Smooth muscle cell of the brain vasculature (primary cell): ENCODE data around the gene DOK6.
"Not testable (repeated sequence)": the region's sequence is repeated elsewhere in the genome, so short reads cannot be mapped to it uniquely, and the experiment has no call there.

ENCODE experiments used
- DNase-seq: peaks from one replicate; pipeline ENCODE4 v3.0.0-alpha.2; 2012; ENCODE audit warnings: low read depth, low spot score

The DOK6 gene

DNA sequence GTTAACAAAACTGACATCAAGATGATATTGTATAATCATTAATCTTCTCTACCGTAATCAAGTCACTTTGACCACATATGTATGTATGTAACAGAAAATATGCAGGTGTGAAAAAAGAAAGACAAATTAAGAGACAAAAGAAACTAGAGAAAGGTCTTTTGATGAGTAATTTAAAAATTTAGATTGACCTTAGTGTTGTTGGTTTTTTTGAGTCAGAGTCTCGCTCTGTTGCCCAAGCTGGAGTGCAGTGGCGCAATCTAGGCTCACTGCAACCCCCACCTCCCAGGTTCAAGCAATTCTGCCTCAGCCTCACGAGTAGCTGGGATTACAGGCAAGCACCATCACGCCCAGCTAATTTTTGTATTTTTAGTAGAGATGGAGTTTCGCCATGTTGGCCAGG, 464.1 kb downstream of the DOK6 start:
- not testable (repeated sequence) for DNase-seq

DNA sequence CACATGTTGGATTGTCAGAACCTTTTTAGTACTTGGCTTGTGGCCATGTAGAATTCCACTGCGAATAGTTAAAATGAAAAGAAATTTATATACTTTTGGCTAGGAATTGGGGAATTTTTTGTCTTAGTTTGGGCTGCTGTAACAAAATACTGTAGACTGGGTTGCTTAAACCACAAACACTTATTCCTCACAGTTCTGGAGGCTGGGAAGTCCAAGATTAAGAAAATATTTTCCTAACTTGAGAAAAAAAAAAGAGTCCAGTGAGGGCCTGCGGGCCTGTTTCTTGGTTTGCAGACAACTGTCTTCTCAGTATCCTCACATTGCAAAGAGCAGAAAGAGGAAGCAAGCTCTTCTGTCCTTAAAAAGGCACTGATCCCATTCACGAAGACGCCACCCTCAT, 465.1 kb downstream of the DOK6 start:
- DNase-seq, result no peak

DNA sequence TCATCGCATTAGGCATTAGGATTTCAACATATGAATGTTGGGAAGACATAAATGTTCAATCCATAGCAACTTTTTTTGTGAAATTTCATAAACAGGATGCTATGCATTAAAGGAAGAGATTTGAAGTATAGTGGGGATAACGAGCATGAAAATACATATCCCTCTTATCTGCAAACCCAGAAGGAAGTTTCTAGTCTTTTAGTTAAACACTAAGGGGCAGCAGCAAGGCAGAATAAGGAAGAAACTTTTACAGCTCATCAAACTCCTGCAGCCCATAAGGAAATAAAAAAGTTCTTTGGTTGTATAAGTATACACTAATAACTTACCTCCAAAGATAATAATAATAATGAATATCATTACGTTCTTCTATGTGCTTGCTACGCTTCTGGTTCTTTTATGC, 465.5 kb downstream of the DOK6 start:
- no peak for DNase-seq

DNA sequence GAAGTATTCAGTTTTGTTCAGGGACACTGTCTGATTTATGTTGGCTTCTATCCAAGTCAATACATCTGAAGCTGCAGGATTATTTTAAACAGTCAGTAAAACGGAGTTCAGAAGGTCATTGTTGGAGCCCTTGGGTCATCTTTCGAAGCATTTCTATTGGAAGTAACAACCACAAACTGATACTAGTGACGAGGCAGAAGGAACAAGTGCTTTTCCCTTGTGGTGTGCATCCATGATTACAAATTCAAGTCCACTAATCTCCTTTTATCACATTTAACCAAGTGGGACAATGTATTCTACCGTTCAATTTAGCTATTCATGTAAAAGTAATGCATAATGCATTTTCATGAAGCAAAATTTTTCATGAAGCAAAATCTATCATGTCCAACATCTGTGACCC, 470.0 kb downstream of the DOK6 start:
- DNase-seq, result no peak

DNA sequence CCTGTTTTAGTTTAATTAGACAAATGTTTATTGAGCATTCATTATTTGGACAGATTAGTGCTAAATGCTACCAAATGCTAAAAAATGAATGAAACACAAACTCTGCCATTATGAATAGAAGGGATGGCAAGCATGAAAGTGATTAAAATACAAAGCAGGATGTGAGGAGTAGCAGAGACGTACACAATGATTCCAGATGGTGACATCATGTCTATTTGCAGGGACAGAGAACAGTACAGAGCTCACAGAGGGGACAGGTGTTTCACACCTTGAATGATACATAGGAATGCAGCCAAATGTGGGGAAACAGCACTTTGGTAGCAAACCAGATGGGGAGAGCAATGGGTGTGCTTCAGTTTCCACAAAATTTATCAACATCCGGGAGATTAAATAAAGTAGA, 470.7 kb downstream of the DOK6 start:
- no peak for DNase-seq

DNA sequence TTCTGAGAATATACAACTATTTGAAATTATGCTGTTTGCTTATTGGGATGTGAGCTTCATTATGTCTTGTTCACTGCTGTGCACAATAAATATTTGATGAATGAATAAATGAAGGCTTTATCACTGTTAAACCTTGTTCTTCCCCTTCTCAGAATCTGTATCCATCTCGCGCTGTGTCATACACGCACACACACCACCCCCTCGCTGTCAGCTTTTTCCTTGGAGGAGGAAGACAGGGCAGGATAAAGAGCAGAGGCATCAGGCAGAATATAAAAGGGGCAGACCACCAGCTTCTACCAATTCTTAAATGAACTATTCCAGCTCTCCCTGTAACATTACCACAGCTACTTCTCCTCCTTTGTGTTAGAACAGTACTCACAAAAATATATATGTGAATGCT, 472.0 kb downstream of the DOK6 start:
- no peak for DNase-seq

DNA sequence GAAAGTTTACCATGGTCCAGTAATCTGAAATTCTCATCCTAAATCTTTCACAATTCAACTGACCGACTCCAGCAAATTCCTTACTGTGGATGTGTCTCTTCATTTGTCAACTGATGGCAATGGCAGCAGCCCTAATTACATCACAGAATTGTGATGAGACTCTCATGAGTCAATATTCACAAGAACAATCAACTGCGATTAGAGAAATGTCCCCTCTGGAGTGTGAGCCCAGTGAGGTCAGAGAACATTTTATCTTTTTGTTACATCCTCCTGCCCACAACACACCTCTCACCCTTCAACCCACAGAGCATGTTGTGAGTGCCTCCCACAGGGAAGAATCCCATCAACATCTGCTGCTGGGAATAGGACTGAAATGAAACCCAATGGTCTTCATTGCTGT, 473.4 kb downstream of the DOK6 start:
- DNase-seq, result no peak

DNA sequence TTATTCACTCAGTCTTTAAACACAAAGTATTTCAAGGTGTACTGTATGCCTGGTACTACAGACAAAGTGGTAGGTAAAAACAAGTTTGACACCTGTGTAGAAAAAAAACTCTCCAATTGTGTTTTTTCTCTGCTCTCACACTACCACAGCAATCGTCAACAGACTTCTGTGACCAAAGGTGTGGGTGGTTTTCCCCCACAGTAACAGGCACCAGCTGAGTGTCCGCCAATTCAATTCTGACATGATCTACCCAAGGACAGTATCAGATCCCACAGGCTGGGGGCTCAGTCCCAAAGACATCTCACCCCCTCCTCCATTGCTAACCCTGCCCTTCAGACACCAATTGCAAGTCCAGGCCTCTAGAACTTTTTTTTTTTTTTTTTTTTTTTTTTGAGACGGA, 475.8 kb downstream of the DOK6 start:
- DNase-seq, result no peak

DNA sequence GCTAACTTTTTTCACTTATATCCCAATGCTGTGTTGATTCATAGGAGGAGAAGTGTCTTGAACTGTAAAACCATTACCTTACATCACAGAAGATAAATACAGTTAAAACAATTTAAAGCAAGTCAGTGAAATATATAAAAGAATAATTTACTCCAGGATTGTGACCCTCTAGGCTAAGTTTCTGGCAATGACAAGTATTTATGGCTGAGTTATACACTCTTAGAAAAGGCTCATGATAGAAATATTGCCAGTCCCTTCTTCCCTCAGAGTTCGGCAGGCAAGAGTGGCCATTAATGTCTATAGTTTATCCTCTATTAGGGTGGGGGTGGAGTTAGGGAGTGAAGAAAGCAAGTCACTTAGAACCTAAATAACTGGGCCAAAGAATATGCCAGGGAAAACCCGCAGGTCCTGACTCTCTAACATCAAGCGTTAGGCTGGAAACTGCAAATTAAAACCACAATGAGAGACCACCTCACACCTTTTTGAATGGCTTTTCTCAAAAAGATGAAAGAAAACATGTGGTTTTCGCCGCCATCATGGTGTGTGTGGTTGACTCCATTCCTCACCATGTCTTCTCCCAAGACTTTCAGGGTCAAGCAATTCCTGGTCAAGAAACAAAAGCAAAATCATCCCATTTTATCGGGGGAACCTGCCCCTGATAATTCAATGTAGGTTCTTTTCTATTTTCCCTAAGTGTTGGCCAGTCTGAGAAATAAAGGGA, 477.7 kb downstream of the DOK6 start:
- DNase-seq, result no peak

DNA sequence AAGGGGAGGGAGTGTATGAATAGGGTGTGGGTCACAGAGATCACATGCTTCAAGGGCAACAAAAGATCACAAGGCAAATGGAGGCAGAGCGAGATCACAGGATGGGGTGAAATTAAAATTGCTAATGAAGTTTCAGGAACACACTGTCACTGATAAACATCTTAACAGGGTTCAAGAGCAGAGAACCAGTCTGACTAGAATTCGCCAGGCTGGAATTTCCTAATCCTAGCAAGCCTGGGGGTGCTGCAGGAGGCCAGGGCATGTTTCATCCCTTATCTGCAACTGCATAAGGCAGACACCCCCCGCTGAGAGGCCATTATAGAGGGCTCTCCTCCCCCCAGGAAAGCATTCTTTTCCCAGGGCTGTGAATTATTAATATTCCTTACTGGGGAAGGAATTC, 478.4 kb downstream of the DOK6 start:
- not testable (repeated sequence) for DNase-seq

DNA sequence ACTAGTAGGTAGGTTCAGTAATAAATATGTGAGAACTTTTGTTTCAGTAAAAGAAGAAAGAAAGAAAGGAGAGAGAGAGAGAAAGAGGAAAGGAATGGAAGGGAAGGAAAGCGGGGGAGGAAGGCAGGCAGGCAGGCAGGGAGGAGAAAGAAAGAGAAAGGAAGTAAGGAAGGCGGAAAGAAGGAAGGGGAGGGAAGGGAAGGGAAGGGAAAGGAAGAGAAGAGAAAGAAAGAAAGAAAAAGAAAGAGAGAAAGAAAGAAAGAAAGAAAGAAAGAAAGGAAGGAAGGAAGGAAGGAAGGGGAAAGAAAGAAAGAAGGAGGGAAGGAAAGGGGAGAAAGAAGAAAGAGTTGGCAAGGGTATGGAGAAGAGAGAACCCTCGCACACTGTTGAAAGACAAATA, 479.4 kb downstream of the DOK6 start:
- no peak for DNase-seq

DNA sequence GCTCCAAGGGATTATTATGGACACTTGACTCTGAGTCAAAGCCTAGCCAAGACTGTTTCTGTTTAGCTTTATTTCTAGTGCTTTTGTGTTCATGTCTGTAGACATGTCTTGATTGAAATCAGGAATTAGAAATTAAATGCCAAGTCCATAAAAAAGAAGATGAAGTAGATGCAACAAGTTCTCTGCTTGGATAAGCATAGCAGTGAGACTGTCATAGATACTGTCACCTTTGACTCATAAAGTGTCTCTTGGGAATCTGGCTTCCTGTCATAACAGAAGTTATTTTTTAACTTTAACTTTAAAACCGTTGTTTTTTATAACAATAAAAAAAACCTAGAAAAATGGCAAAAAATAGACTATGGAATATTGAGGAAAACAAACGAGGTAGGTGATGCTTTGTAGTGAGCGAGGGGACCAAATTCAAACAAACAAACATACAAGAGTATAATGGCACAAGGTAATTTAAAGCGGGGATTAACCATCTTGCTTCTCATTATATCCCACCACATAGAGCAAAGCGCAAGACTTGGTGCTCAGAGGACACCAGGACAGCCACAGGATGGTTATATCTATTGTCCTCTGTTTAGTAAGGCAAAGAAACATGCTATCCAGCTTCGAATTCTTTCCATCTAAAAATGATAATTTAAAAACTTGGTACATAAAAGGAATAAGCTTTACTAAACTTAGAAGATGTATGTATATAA, 482.4 kb downstream of the DOK6 start:
- DNase-seq, result no peak

DNA sequence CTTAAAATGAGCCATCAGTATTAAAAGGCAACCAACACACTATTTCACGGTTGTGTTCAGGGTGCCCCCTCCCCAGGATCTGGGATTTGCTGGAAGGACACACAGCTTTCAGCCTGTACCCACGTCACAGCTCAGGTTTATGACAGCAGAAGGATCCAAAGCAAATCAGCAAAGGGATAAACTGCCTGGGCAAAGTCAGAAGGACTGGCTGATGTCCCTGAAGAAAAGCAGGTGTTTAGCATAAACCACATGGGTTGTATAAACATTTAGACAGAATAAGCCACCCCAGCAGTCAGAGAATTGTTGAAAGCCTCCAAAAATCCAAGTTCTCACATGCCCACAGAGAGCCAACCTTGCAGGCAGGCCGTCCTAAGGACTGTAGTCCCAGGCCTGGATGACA, 483.1 kb downstream of the DOK6 start:
- no peak for DNase-seq

DNA sequence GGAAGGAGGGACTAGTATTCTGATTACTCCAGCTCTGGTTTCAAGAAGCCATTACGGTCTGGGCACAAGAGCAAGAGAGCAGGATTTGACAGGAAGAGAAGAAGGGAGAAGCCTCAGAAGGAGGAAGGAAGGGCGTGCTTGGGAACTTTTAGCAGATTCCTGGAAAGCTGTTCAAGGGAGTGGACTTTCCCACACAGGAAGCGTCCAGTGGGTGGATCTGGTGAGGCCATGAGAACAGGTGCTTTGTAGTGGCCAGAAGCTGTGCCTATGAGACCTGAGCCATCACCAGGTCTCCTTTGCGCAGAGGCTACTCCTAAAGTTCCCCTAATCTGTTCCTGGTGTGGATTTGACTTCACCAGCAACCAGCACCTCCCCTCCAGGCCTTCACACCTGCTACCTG, 484.7 kb downstream of the DOK6 start:
- DNase-seq, result no peak

DNA sequence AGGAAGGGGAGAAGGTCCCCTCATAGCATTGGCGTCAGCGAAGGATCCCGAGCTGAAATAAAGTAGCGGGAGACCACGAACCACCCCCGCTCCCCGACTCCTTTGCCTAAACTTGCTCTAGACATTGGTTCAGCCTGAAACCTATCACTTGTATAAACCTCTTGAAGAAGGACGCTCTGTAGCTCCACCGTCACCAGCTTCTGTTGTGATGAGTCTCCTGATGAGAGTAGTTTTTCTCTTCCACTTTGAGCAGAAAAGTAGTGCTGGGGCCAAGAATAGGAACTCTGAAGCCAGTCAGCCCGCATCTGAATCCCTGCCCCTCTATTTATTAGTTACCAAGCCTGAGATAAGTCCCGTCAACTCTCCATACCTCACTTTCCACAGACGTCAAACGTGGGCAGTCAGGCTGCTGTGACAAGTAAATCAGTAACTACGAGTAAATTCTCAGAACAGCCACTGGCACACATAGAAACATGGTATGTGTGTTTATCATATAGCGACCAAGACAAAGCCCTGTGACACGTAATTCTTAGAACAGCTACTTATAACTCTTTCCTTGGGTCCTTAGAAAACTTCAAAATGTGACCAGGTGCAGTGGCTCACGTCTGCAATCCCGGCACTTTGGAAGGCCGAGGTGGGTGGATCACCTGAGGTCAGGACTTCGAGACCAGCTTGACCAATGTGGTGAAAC, 485.3 kb downstream of the DOK6 start:
- DNase-seq, result no peak

DNA sequence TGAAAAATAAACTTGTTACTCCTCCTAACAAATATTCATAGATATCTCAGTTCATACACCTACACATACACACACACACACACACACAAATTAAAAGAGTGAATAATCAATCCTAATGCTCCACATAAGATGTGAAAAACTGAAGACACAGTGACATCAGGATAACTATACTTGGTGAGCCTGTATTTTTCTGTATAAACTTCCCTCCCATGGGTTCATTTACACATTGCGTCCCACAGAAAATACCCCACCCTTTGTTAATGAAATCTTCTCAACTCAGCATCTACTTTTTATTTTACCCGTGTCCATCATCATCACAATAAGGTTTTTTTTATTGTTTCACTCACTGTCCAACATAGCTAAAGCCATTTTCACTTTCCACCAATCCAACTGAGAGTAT, 486.6 kb downstream of the DOK6 start:
- no peak for DNase-seq

DNA sequence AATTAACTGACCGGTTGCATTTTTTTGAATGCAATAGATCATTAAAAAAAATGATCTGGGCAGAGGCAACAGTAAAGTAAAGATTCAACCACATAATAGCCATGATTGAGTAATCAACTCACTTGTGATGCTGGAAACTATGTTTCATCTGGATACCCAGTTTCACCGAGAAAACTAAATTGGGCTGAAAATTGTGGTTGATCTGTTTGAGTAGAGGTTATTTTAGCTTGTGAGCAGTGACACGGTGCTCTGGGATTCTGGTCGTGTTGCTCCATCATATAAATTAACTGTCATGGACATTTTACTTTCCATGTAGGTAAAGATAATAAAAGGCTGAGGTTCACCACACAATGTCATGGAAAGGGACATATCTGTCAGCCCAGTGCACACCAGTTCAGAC, 488.3 kb downstream of the DOK6 start:
- no peak for DNase-seq

DNA sequence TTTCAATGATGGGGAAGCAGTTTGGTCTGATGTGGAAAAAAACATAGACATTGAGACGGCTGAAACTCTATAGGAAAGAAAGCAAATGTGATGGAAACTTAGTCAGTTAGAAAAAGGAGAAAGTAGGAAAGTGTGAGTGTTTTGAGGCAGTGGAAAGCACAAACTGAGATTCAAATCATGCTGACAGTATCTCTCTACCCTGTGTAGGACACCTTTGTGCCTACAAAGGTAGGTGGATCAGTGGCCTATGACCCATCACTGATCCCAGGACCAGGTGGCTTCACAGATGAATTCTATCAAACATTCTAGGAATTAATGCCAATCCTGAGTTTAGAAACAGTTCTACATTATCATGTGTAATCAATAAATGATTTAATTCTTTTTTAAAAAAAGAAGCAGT, 489.9 kb downstream of the DOK6 start:
- DNase-seq, result no peak

DNA sequence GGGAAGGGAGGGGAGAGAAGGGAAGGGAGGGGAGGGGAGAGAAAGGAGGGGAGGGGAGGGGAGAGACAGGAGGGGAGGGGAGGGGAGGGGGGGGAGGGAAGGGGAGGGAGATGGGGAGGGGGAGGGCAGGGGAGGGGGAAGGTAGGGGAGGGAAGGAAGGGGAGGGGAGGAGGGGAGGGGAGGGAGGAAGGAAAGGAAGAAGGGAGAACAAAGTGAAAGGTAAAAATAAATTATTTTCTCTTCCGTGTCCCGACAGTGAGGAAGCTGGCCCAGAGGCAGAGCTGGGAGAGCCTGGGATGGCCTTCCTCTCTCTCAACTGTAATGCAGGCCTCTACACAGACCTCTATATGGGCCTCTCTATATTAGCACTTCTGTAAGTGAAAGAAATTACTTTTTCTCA, 493.8 kb downstream of the DOK6 start:
- no peak for DNase-seq

DNA sequence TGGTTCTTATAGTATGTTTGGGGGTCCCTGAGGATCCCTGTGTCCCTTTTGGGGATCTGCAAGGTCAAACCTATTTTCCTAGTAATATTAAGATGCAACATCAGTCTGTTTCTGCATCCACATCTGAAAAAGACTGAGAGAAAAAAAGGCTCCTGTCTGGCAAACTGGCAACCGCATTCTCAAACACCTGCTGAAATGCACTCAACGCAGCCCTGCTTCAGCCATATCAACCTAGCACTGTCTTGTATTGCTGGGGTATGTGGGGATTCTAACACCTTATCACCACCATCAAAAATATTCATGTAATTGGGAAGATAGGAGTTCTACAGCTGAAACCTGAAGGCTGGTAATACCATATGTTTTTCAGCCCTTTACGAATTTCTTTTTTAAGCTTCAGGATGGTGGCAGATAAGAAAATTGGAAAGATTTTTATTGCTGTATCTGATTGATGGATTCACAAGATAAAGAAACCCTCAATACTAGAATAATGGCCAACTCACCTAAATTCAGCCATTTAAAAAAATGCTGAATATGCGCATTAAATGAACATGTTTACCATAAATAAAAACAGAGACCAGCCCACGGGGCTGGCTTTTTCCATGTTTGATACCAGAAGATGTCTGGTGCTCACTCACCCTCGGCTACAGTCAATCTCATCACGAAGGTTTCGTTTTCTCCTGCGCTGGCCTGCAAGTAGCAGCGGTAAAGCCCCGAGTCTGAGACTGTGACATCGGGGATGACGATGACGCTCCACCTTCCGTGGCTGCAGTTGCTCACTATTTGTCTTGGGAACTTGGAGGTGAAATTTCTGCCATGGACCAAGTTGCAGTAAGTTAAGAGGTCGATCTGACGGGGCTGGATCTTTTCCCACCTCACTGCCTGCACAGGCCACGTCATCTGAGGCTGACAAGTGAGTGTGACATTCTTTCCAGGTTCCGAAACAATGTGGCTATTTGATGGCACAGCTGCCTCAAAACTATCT, 494.7 kb downstream of the DOK6 start:
- DNase-seq, result no peak

DNA sequence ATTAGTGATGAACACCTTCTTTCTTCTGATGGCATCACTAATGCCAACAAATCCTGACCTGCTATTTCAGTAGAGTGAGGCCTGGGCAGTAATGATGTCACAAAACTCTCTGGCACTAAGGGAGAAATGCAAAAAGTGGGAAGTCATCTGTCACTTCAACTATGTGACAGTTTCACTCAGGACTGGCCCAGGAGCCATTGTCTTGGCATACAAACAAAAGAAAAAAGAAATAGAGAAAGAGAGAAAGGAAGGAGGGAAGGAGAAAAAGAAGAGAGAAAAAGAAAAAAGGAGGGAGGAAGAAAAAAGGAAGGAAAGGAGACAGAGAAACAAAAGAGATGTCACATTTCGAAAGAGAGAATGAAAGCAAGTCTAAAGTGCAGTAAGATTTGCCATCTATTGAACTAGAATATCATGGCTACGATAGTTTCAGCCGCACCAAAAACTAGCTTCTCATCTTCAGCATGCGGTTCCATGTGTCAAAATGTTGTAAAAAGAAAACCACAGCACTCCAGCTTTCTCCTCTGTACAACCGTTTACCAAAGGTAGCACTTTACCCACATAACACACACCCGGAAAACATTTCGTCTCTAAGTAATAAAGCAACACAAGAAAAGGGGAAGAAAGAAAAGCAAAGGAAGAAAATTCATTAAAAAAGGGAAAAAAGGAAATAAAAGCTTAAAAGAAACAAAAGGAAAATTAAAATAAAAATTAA, 496.9 kb downstream of the DOK6 start:
- DNase-seq, result no peak
